ENCODE results near the gene KLK13.

KLK13 gene

GRCh38 chr19:51060973-51061372 lies 3.9 kb downstream of the KLK13 start:
- no peak for DNase-seq (ENCODE audit: low read depth, low spot score)

GRCh38 chr19:51060336-51060735 lies 4.6 kb downstream of the KLK13 start:
- DNase-seq (ENCODE audit: low read depth, low spot score): no peak

DNA sequence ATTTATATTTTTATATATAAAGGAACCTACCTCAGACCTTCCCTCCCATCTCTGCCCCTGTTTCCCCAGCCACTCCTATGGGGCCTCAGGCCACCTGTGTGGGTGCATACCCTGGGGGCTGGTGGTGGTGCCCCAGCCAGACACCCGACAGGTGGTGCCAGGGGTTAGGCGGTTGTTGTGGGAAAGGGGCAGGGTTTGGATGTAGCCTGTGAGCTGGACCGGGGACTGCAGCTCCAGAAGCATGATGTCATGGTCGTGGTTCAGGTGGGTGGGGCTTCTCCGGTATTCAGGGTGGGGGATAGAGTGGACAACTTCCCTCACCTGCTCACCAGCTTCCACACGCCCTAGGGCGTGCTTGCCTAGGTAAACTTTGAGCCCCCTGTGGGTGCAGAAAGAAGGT lies 5.2 kb downstream of the KLK13 start:
- DNase-seq (ENCODE audit: low read depth, low spot score): no peak

DNA sequence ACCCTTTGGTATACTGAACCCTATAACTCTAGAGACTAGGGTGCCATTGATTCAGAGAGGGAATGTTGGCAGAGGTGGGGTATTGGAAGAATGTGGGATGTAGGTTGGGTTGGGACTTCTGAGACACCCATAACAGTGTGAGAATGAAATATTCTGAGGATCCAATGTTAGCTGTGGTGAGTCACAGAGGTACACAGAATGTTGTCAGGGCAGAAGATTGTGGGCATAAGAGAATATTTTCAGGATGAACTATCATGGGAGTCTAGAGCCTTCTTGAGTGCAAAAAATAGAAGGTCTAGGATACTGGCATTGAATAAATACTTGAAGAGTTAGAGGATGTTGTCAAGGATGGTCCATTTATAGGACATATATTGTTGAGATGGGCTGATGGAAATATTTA lies 9.0 kb downstream of the KLK13 start:
- no peak for DNase-seq (ENCODE audit: low read depth, low spot score)

- no peak for DNase-seq (ENCODE audit: low read depth, low spot score)
Observed at GRCh38 chr19:51047031-51047335, 17.9 kb downstream of the KLK13 start.

DNA sequence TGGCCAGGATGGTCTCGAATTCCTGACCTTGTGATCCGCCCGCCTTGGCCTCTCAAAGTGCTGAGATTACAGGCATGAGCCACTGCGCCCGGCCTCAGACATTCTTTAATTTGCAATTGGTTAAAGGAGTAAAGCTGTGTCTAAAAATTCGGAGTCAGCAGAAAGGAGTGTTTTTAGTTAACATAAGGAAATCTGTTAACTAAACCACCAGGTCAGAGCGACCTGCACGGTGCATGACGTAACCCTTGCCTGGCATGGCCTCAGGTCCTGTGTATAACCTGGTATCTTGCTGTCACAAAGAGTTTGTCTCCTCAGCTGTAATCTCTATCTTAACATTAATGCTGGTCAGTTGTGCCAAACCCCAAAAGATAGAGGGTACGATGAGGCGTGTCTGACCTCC lies 20.6 kb downstream of the KLK13 start:
- DNase-seq (ENCODE audit: low read depth, low spot score): no peak

DNA sequence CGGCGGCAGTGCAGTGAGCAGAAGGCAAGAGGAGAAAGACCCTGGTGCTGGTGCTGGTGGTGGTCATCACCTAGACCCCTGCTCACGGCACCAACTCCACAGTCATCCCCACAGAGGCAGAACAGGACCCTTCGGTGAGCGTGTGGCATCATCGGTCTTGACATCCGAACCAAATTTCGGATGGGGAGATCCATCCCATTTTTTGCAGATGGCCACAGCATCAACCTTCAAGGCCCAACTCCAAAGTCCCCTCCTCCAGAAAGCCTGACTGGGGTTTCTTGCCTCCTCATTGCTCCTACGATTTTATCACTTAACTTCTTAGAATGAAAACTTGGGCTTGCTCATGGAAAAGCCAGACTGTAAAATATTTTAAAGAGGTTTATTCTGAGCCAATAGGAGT lies 21.4 kb downstream of the KLK13 start:
- DNase-seq (ENCODE audit: low read depth, low spot score): no peak

GRCh38 chr19:51040151-51040550 lies 24.7 kb downstream of the KLK13 start:
- DNase-seq (ENCODE audit: low read depth, low spot score): no peak

GRCh38 chr19:51036519-51036918 lies 28.4 kb downstream of the KLK13 start:
- no peak for DNase-seq (ENCODE audit: low read depth, low spot score)

GRCh38 chr19:51034704-51035103 lies 30.2 kb downstream of the KLK13 start, which contains the start of gene KLK12:
KLK12 (minus strand) TSS chr19:51035002; CDS start chr19:51034621, 381 bp downstream.
- DNase-seq (ENCODE audit: low read depth, low spot score): no peak

GRCh38 chr19:51031880-51032225 lies 33.0 kb downstream of the KLK13 start:
- no peak for DNase-seq (ENCODE audit: low read depth, low spot score)

DNA sequence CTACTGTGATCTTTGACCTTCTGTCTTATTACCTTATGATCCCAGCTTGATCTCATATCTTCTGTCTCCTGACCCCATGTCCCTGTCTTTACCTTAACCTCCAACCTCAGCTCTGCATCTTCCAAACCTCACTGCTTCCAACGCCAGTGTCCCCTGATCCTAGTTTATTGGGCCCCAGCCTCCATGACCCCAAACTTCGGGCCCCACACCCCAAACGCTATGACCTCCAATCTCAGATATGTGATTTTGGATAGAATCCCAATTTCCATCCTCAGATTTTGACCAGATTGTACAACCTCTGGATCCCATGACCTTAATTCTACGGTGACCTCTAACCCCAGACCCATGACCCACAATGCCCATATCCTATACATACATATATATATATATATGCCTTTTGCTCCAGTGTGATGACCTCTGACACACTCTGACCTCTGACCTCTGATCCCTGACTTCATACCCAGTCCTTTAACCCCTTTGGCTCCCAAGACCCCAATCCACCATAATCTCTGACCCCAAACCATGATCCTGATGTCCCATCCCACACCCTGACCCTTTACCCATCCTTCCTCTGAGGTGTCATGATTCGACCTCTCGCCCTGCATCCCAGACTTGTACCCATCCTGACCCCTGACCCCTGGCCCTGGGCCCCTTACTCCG lies 33.5 kb downstream of the KLK13 start:
- DNase-seq (ENCODE audit: low read depth, low spot score): no peak

GRCh38 chr19:51030631-51031030 lies 34.3 kb downstream of the KLK13 start:
- no peak for DNase-seq (ENCODE audit: low read depth, low spot score)

DNA sequence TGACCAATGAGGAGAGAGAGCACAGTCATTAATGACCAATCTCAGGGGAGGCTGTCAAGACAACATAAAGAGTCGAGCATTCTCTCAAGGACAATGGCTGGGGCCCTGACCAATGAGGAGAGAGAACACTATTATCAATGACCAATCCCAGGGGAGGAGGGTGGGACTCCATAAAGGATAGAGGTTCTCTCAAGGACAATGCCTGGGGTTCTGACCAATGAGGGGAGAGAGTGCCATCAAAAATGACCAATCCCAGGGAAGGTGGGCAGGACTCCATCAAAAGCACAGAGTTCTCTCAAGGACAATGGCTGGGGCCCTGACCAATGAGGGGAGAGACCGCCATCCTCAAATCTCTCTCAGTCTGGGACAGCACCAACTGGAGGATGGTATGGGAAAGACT lies 35.2 kb downstream of the KLK13 start:
- no peak for DNase-seq (ENCODE audit: low read depth, low spot score)

DNA sequence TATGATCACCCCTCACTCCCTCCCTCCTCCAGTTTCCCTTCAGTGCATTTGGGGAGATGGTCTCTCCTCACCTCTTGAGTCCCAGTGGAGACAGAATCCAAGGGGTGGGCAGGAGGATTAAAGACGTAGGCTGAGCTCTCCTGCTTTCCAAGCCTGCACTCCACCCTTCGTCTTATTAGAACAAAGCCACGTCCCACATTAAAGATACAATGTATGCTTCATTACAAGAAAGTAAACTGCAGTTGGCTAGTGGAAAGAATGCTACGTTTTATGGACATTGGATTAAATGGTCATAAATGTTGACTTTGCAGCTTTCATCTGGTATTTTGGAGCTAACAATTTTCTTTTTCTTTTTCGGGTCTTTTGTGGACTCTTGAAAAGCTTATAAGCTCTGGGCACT lies 37.0 kb downstream of the KLK13 start:
- DNase-seq (ENCODE audit: low read depth, low spot score): no peak

DNA sequence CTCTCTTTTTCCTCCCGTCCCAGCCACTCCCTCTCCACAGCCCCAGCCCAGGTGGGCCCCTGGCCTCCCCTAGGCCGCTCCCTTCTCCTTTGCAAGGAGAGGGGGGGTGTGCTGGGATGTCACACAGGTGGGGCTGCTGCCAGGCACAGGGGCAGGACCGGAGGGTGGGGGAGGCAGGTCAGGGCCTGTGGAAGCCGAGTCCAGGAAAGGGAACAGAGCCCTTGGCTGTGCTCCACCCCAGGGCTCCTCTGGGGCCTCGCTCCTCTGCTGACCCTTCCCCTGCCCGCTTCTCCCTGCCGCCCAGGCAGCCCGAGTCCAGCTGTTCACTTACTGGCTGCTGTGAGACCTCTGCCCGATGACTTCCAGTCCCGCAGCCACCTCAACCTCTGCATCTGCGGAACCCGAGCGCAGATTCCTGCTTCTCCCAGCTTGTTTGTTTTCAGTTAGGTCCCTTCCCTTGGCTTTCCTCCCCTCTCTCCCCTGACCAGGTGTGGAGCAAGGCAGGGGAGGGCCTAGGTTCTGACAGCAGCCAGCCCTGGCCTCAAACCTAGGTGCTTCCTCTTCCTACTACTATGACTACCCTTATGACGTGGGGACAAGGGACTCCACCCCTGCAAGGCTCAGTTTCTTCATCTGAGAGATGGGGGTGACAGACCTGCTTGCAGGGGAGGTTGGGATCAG lies 37.6 kb downstream of the KLK13 start:
- DNase-seq (ENCODE audit: low read depth, low spot score): no peak

DNA sequence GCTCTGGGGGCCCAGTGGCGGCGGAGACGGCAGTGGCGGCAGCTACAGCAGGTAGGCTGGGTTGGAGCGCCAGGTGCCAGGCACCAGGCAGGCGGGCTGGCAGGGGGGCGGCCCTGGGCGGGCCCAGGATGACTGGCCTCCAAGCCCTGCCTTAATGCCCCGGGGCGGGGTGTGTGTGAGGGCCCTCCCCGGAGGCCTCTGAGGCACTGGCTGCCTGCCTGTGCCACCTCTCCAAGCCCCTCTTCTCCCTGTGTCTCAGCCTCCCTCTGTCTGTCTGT lies 38.4 kb downstream of the KLK13 start, which contains the start of gene KLK11:
Gene KLK11, minus strand, starts transcription at position 63 of the 278 bp plus-strand sequence. CDS start 985 bp downstream, outside the sequence.
- no peak for DNase-seq (ENCODE audit: low read depth, low spot score)

DNA sequence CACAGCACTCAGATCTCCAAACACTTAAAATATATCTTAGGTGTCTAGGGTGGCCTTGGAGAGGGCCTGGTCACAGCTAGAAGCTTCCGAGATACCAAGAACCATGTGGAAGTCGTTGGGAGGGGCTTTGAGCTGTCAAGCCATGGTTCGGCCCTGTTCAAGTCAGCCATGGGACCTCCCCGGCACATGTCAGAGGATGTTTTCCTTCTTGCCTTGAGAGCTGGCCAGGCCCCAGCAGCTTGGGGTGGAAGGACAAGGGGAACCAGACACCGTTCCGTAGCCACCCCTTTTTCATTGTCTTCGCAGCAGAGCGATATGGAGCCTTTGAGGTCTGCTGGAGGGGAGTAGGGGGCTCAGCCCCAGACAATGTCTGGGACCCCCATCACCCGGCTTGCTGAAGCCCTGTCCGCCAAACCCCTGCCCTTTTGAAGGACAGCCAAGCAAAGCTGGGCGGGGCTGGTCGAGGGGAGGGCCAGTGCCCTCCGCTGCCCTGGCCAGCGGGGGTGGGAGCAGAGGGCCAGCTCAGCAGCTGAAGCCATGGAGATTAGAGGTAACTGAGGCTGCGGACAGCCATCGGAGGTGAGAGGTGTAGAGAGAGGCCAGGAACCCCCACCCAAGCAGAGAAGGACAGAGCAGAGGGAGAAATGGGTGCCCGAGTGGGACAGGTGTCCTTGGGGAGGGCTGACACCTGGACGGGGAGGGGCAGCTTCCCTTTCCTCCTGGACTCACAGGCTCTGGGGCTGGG lies 38.9 kb downstream of the KLK13 start:
- DNase-seq (ENCODE audit: low read depth, low spot score): no peak

DNA sequence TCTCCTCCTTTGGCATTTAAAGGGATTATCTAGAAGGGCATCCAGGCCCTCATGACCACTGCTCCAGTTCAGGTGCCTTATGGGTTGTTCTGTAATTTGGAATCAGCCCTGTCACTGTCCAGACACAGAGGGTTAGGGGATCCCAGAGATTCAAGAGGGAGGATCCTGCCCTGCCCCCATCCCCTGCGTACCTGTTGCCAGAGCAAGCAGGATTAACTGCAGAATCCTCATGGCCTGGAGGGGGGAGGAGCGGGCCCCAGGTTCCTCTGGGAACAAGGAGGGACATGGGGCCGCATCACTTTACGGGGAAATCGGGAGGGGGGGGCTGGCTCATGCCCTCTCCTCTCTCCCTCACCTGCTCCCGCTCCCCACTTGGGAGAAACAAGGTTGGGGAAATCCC lies 39.5 kb downstream of the KLK13 start:
- DNase-seq (ENCODE audit: low read depth, low spot score): no peak

GRCh38 chr19:51024924-51025323 lies 40.0 kb downstream of the KLK13 start:
- DNase-seq (ENCODE audit: low read depth, low spot score): no peak

GRCh38 chr19:51023946-51024345 lies 40.9 kb downstream of the KLK13 start:
- no peak for DNase-seq (ENCODE audit: low read depth, low spot score)

- no peak for DNase-seq (ENCODE audit: low read depth, low spot score)
Observed at GRCh38 chr19:51022526-51022925, 42.4 kb downstream of the KLK13 start.

DNA sequence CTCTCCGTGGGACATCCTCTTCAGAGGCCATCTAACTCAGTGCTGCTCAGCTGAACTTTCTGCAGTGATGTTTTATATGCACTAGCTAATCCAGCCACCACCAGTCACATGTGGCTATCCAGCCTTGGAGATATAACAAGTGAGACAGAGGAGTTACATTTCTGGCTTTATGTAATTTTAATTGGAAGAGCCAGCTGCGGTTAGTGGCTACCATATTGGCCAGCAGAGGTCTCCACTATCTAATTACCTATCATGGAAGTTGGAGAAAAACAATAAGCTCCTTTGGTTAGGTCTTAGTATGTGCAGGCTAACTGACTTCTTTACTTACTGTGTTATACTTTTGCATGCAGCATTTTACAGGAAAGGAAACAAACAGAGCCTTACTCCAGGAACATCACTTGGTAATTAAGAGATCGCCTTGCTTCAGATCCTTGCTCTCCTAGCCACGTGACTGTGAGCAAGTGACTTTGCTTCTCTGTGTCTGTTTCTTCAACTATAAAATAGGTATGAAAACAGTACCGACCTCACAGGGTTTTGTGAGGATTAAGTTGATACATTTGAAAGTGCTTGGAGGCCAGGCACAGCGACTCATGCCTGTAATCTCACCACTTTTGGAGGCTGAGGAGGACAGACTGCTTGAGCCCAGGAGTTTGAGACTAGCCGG lies 43.8 kb downstream of the KLK13 start:
- DNase-seq (ENCODE audit: low read depth, low spot score): no peak
